ENCODE data around the gene TECPR2.

TECPR2 gene

GRCh38 chr14:102374264-102374663 is 11.5 kb downstream of the TECPR2 start:
- DNase-seq (ENCODE audit: low spot score): no peak

GRCh38 chr14:102375119-102375518 is 12.4 kb downstream of the TECPR2 start:
- DNase-seq (ENCODE audit: low spot score): no peak

GRCh38 chr14:102377696-102378095 is 15.0 kb downstream of the TECPR2 start:
- no peak for DNase-seq (ENCODE audit: low spot score)

GRCh38 chr14:102378830-102379229 is 16.1 kb downstream of the TECPR2 start:
- no peak for DNase-seq (ENCODE audit: low spot score)

GRCh38 chr14:102387086-102387485 is 24.3 kb downstream of the TECPR2 start:
- no peak for DNase-seq (ENCODE audit: low spot score)

- no peak for DNase-seq (ENCODE audit: low spot score)
These were observed 26.5 kb downstream of the TECPR2 start for GRCh38 chr14:102389246-102389645.

- no peak for DNase-seq (ENCODE audit: low spot score)
These were observed 27.5 kb downstream of the TECPR2 start for GRCh38 chr14:102390064-102390855.

- no peak for DNase-seq (ENCODE audit: low spot score)
These were observed 29.8 kb downstream of the TECPR2 start for GRCh38 chr14:102392506-102392905.

GRCh38 chr14:102394717-102395375 is 32.1 kb downstream of the TECPR2 start:
- no peak for DNase-seq (ENCODE audit: low spot score)

- no peak for DNase-seq (ENCODE audit: low spot score)
These were observed 33.8 kb downstream of the TECPR2 start for GRCh38 chr14:102396521-102396920.

GRCh38 chr14:102403028-102403427 is 40.3 kb downstream of the TECPR2 start:
- DNase-seq (ENCODE audit: low spot score): no peak

- DNase-seq (ENCODE audit: low spot score): no peak
These were observed 44.5 kb downstream of the TECPR2 start for GRCh38 chr14:102407258-102407657.

- DNase-seq (ENCODE audit: low spot score): no peak
These were observed 46.0 kb downstream of the TECPR2 start for GRCh38 chr14:102408724-102409123.

GRCh38 chr14:102415671-102416070 is 52.9 kb downstream of the TECPR2 start:
- DNase-seq (ENCODE audit: low spot score): no peak

GRCh38 chr14:102417001-102417431 is 54.3 kb downstream of the TECPR2 start:
- no peak for DNase-seq (ENCODE audit: low spot score)

GRCh38 chr14:102417646-102418045 is 54.9 kb downstream of the TECPR2 start:
- no peak for DNase-seq (ENCODE audit: low spot score)

- no peak for DNase-seq (ENCODE audit: low spot score)
These were observed 55.6 kb downstream of the TECPR2 start for GRCh38 chr14:102418169-102418852.

GRCh38 chr14:102418853-102419240 is 56.1 kb downstream of the TECPR2 start:
- no peak for DNase-seq (ENCODE audit: low spot score)

- no peak for DNase-seq (ENCODE audit: low spot score)
These were observed 56.5 kb downstream of the TECPR2 start for GRCh38 chr14:102419276-102419675.

- DNase-seq (ENCODE audit: low spot score): no peak
These were observed 57.0 kb downstream of the TECPR2 start for GRCh38 chr14:102419716-102420115.

- no peak for DNase-seq (ENCODE audit: low spot score)
These were observed 58.8 kb downstream of the TECPR2 start for GRCh38 chr14:102421411-102422057.

GRCh38 chr14:102424520-102424919 is 61.8 kb downstream of the TECPR2 start:
- DNase-seq (ENCODE audit: low spot score): no peak

Data from HuH-7 (cell line).